GM19240 (cell line): ENCODE results near the gene ARHGAP45.

Experiments
- DNase-seq: peaks from one replicate; pipeline ENCODE4 v3.0.0; 2011; ENCODE audit warnings: low spot score; ENCODE audit not compliant: insufficient read length

Gene ARHGAP45

GRCh38 chr19:1054102-1055027 lies 12.6 kb upstream of the ARHGAP45 start:
- DNase-seq = no peak

GRCh38 chr19:1055028-1055425 lies 11.9 kb upstream of the ARHGAP45 start:
- DNase-seq = no peak

GRCh38 chr19:1055886-1056620 lies 10.9 kb upstream of the ARHGAP45 start:
- DNase-seq = no peak

- no peak for DNase-seq
Observed at GRCh38 chr19:1057176-1057855, 9.7 kb upstream of the ARHGAP45 start.

GRCh38 chr19:1058112-1058511 lies 8.9 kb upstream of the ARHGAP45 start:
- DNase-seq = no peak

GRCh38 chr19:1060689-1061088 lies 6.3 kb upstream of the ARHGAP45 start:
- DNase-seq = no peak

- no peak for DNase-seq
Observed at GRCh38 chr19:1061987-1062386, 5.0 kb upstream of the ARHGAP45 start.

- no peak for DNase-seq
Observed at GRCh38 chr19:1062387-1063029, 4.5 kb upstream of the ARHGAP45 start.

GRCh38 chr19:1063030-1063908 lies 3.7 kb upstream of the ARHGAP45 start:
- DNase-seq = no peak

GRCh38 chr19:1063909-1064660 lies 2.9 kb upstream of the ARHGAP45 start:
- no peak for DNase-seq

- peak; percentile 61 for DNase-seq
Observed at GRCh38 chr19:1064661-1065605, 2.0 kb upstream of the ARHGAP45 start.

GRCh38 chr19:1065606-1066109 lies 1.3 kb upstream of the ARHGAP45 start:
- no peak for DNase-seq

- DNase-seq = no peak
Observed at GRCh38 chr19:1066251-1066747, 668 bp upstream of the ARHGAP45 start.

GRCh38 chr19:1067341-1067957 lies 482 bp downstream of the ARHGAP45 start:
- no peak for DNase-seq

- DNase-seq = peak; percentile 46
Observed at GRCh38 chr19:1068009-1069001, 1.3 kb downstream of the ARHGAP45 start.

GRCh38 chr19:1069009-1069779 lies 2.2 kb downstream of the ARHGAP45 start:
- DNase-seq = peak; percentile 72
